Neural cell (in vitro differentiated cells): ENCODE results near the gene CDH3. TPM values are rescaled to one million over a fixed set of nuclear protein-coding genes. Genes with fewer than 3 reads are reported as not detected.

Experiments
- H2AFZ ChIP-seq: fragments of 200-600, 300-800 bp; sonication (generic), shearing (Covaris generic); 2 replicates; pipeline ENCODE4 v1.6.0; 2014; ENCODE audit warnings: low read depth, mild to moderate bottlenecking, antibody characterized with exemption, low read length, moderate library complexity
- H3F3A ChIP-seq: fragments of 200-600 bp; shearing (Covaris generic); 2 replicates; pipeline ENCODE4 v1.6.1; 2016; ENCODE audit warnings: mild to moderate bottlenecking, moderate library complexity, mixed read lengths, antibody characterized with exemption, low read length; ENCODE audit not compliant: insufficient read depth, poor library complexity, severe bottlenecking
- H3K27ac ChIP-seq: fragments of 200-600, 300-800 bp; sonication (generic), shearing (Covaris generic); 2 replicates; pipeline ENCODE4 v1.5.1; 2014; ENCODE audit warnings: mild to moderate bottlenecking, low read length, moderate library complexity
- H3K27me3 ChIP-seq: fragments of 300-800, 200-600 bp; sonication (generic), shearing (Covaris generic); 2 replicates; pipeline ENCODE4 v1.6.0; 2014; ENCODE audit warnings: mild to moderate bottlenecking, low read depth, low read length, moderate library complexity; ENCODE audit not compliant: insufficient read depth
- H3K36me3 ChIP-seq: fragments of 300-800, 200-600 bp; sonication (generic), shearing (Covaris generic); 2 replicates; pipeline ENCODE4 v1.5.1; 2014; ENCODE audit warnings: mild to moderate bottlenecking, antibody characterized with exemption, low read length, moderate library complexity; ENCODE audit not compliant: insufficient read depth
- H3K4me2 ChIP-seq: fragments of 300-800, 200-600 bp; sonication (generic), shearing (Covaris generic); 2 replicates; pipeline ENCODE4 v1.6.0; 2014; ENCODE audit warnings: mild to moderate bottlenecking, low read length
- H3K4me3 ChIP-seq: fragments of 300-800, 200-600 bp; sonication (generic), shearing (Covaris generic); 2 replicates; pipeline ENCODE4 v1.5.1; 2014; ENCODE audit warnings: mild to moderate bottlenecking, low read length, moderate library complexity
- H3K79me2 ChIP-seq: fragments of 200-600 bp; shearing (Covaris generic); replicated peaks from 2 replicates; pipeline ENCODE4 v1.6.0; 2014; ENCODE audit warnings: mild to moderate bottlenecking, low read length, moderate library complexity; ENCODE audit not compliant: insufficient read depth
- H3K9ac ChIP-seq: fragments of 300-800, 200-600 bp; sonication (generic), shearing (Covaris generic); 2 replicates; pipeline ENCODE4 v1.6.1; 2016; ENCODE audit warnings: mild to moderate bottlenecking, low read length, mixed read lengths
- H3K9me2 ChIP-seq: fragments of 200-600 bp; shearing (Covaris generic); 2 replicates; pipeline ENCODE4 v1.6.1; 2016; ENCODE audit warnings: mild to moderate bottlenecking, low read length, mixed read lengths; ENCODE audit not compliant: insufficient read depth
- H3K9me3 ChIP-seq: fragments of 200-600, 300-800 bp; sonication (generic), shearing (Covaris generic); 2 replicates; pipeline ENCODE4 v1.6.1; 2016; ENCODE audit warnings: mild to moderate bottlenecking, mixed run types, low read length, moderate library complexity, mixed read lengths
- H4K20me1 ChIP-seq: fragments of 200-600 bp; shearing (Covaris generic); 2 replicates; pipeline ENCODE4 v1.6.1; 2016; ENCODE audit warnings: mild to moderate bottlenecking, mixed run types; ENCODE audit not compliant: insufficient read depth
- CTCF ChIP-seq: fragments of 450-650 bp; IDR thresholded peaks from 2 replicates; pipeline ENCODE4 v1.5.1; 2014; ENCODE audit warnings: antibody characterized with exemption, mild to moderate bottlenecking, moderate library complexity; ENCODE audit not compliant: poor library complexity, severe bottlenecking
- EP300 ChIP-seq: fragments of 450-650 bp; conservative IDR thresholded peaks from 2 replicates; pipeline ENCODE4 v1.6.1; 2014; ENCODE audit warnings: antibody characterized with exemption, mild to moderate bottlenecking, moderate library complexity; ENCODE audit not compliant: poor library complexity, severe bottlenecking
- EZH2 ChIP-seq: fragments of 200-600, 300-800 bp; shearing (Covaris generic), sonication (generic); IDR thresholded peaks from 2 replicates; pipeline ENCODE4 v1.6.1; 2014; ENCODE audit warnings: antibody characterized with exemption, low read length, borderline replicate concordance, mild to moderate bottlenecking; ENCODE audit not compliant: insufficient read depth, poor library complexity, severe bottlenecking
- MXI1 ChIP-seq: fragments of 450-650 bp; conservative IDR thresholded peaks from 2 replicates; pipeline ENCODE4 v1.6.1; 2014; ENCODE audit warnings: antibody characterized with exemption, mild to moderate bottlenecking; ENCODE audit not compliant: poor library complexity, severe bottlenecking
- POLR2AphosphoS5 ChIP-seq: IDR thresholded peaks from 2 replicates; pipeline ENCODE4 v1.6.1; 2012
- RAD21 ChIP-seq: fragments of 450-650 bp; conservative IDR thresholded peaks from 2 replicates; pipeline ENCODE4 v1.6.1; 2014; ENCODE audit warnings: antibody characterized with exemption, mild to moderate bottlenecking, moderate library complexity
- REST ChIP-seq: IDR thresholded peaks from 2 replicates; pipeline ENCODE4 v1.6.1; 2012; ENCODE audit warnings: borderline replicate concordance
- SMC3 ChIP-seq: fragments of 450-650 bp; conservative IDR thresholded peaks from 2 replicates; pipeline ENCODE4 v1.6.1; 2014; ENCODE audit warnings: antibody characterized with exemption, mild to moderate bottlenecking, moderate library complexity; ENCODE audit not compliant: poor library complexity
- TAF1 ChIP-seq: IDR thresholded peaks from 2 replicates; pipeline ENCODE4 v1.6.1; 2012; ENCODE audit warnings: low read depth
- polyA plus RNA-seq: library from polyadenylated mRNA; depleted of rRNA; stranded (reverse); fragments of >200 nt; gene quantifications from 2 replicates; pipeline ENCODE4 v1.2.3, GENCODE V29; 2014

Gene CDH3
- polyA plus RNA-seq, 1 donor from 2014 or later, result 9.1 TPM

DNA sequence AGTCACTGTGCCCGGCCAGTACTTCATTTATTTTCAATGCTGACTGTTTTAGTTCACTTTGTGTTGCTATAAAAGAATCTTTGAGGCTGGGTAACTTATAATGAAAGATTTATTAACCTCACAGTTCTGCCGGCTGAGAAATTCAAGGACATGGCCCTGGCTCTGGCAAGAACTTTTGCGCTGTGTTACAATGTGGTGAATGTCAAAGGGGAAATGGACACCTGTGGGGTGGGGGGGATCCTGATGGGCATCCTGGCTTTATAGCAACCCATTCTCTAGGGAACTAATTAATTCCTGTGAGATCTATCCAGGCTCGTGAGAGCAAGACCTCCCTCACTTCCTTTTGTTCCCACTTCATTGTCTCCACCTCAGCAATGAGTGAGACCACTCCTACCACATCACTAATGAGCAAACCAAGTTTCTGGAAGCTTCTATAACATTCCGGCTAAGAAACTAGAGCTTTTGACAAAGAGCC, 17.1 kb upstream of the CDH3 start:
- Histone ChIP-seq H4K20me1 (no peaks in the 10 kb centered on the region), H3K4me2 (no peak overlapping the region), H3K27ac (no peak overlapping the region), H3K9me2 (no peaks in the 10 kb centered on the region), H3K27me3 (no peaks in the 10 kb centered on the region), H3K79me2 (no peaks in the 10 kb centered on the region), H3F3A (no peaks in the 10 kb centered on the region), H3K9me3 (no peaks in the 10 kb centered on the region), H2AFZ (no peak overlapping the region), H3K4me3 (no peak overlapping the region), H3K9ac (no peak overlapping the region), H3K36me3 (no peaks in the 10 kb centered on the region)
- TF ChIP-seq RAD21 (no peak), REST (no peak), CTCF (no peak), EP300 (no peak), POLR2AphosphoS5 (no peak), MXI1 (no peak), TAF1 (no peak), EZH2 (no peak), SMC3 (no peak)

GRCh38 chr16:68629351-68629910, 15.7 kb upstream of the CDH3 start:
- H3K4me2 ChIP-seq, result no peak overlapping the region
- TF ChIP-seq TAF1 (no peak), RAD21 (no peak), SMC3 (no peak), POLR2AphosphoS5 (no peak), EP300 (no peak), EZH2 (no peak), MXI1 (no peak), REST (no peak), CTCF (no peak)
- no peaks in the 10 kb centered on the region for H3K27me3 ChIP-seq
- H3K36me3 ChIP-seq, result no peaks in the 10 kb centered on the region
- H4K20me1 ChIP-seq, result no peaks in the 10 kb centered on the region
- no peak overlapping the region for H2AFZ ChIP-seq
- H3K79me2 ChIP-seq, result no peaks in the 10 kb centered on the region
- H3K9ac ChIP-seq, result no peak overlapping the region
- no peak overlapping the region for H3K27ac ChIP-seq
- no peaks in the 10 kb centered on the region for H3K9me3 ChIP-seq
- no peaks in the 10 kb centered on the region for H3K9me2 ChIP-seq
- no peak overlapping the region for H3K4me3 ChIP-seq
- H3F3A ChIP-seq, result no peaks in the 10 kb centered on the region
